NT2/D1 (cell line): Measurements from ENCODE around the gene TDRD3.
"Not testable (repeated sequence)": the region's sequence is repeated elsewhere in the genome, so short reads cannot be mapped to it uniquely, and the experiment has no call there.

ENCODE experiments used
- DNase-seq: peaks from one replicate; pipeline ENCODE4 v3.0.0-alpha.2; 2011; ENCODE audit warnings: low read depth, low spot score
- H3K27me3 ChIP-seq: 2 replicates; pipeline ENCODE4 v1.6.0; 2011; ENCODE audit warnings: mild to moderate bottlenecking; ENCODE audit not compliant: insufficient read length, insufficient read depth
- H3K36me3 ChIP-seq: 2 replicates; pipeline ENCODE4 v1.6.1; 2011; ENCODE audit warnings: mild to moderate bottlenecking, low read length, mixed read lengths; ENCODE audit not compliant: insufficient read depth, insufficient read length
- H3K4me1 ChIP-seq: 2 replicates; pipeline ENCODE4 v1.5.1; 2011; ENCODE audit not compliant: insufficient read depth, insufficient read length
- H3K4me3 ChIP-seq: 2 replicates; pipeline ENCODE4 v1.5.1; 2011; ENCODE audit warnings: low read depth; ENCODE audit not compliant: insufficient read length
- H3K9ac ChIP-seq: 2 replicates; pipeline ENCODE4 v1.6.0; 2011; ENCODE audit warnings: low read depth; ENCODE audit not compliant: insufficient read length
- H3K9me3 ChIP-seq: 2 replicates; pipeline ENCODE4 v1.5.1; 2011; ENCODE audit warnings: mild to moderate bottlenecking, low read length; ENCODE audit not compliant: insufficient read depth
- SUZ12 ChIP-seq: IDR thresholded peaks from 2 replicates; pipeline ENCODE4 v1.6.1; 2011; ENCODE audit not compliant: insufficient read length, insufficient read depth; ENCODE audit errors: extremely low read depth
- YY1 ChIP-seq: IDR thresholded peaks from 2 replicates; pipeline ENCODE4 v1.6.1; 2011; ENCODE audit not compliant: insufficient read length, insufficient read depth
- ZNF274 ChIP-seq: IDR thresholded peaks from 2 replicates; pipeline ENCODE4 v1.6.1; 2011; ENCODE audit warnings: mild to moderate bottlenecking, low read depth, low read length

The TDRD3 gene

GRCh38 chr13:60356970-60357369 lies 40.0 kb upstream of the TDRD3 start:
- no peak for TF ChIP-seq YY1
- no peak for TF ChIP-seq SUZ12
- TF ChIP-seq ZNF274, result no peak
- H3K4me3 ChIP-seq, result no peak overlapping the region
- H3K4me1 ChIP-seq, result no peaks in the 10 kb centered on the region
- H3K36me3 ChIP-seq, result no peaks in the 10 kb centered on the region
- H3K9me3 ChIP-seq, result no peaks in the 10 kb centered on the region
- H3K9ac ChIP-seq, result no peak overlapping the region
- DNase-seq, result no peak
- H3K27me3 ChIP-seq, result no peaks in the 10 kb centered on the region

DNA sequence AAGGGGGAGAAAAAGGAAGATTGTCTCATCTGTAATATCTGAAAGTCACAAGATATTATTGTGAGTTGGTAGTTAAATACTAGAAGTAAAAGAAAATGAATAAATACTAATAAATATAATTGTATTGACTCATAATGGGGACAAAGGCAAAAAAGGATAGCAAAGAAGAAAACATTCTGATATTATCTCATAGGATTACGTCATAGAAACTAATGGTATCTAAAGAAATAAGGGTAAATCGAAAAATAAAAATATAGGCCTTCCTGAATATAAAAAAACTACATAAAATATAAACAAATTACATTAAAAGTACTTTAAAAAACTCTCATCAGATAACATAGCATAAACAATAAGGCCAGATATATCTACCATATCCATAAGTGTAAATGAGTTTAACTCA lies 38.6 kb upstream of the TDRD3 start:
- no peaks in the 10 kb centered on the region for H3K36me3 ChIP-seq
- no peak overlapping the region for H3K9ac ChIP-seq
- no peak for DNase-seq
- H3K4me1 ChIP-seq, result no peaks in the 10 kb centered on the region
- H3K27me3 ChIP-seq, result no peaks in the 10 kb centered on the region
- TF ChIP-seq SUZ12 (no peak), YY1 (no peak), ZNF274 (no peak)
- H3K9me3 ChIP-seq, result no peaks in the 10 kb centered on the region
- no peak overlapping the region for H3K4me3 ChIP-seq

GRCh38 chr13:60363288-60363687 lies 33.7 kb upstream of the TDRD3 start:
- Histone ChIP-seq H3K36me3 (no peaks in the 10 kb centered on the region), H3K4me1 (no peaks in the 10 kb centered on the region), H3K4me3 (no peak overlapping the region), H3K9ac (no peak overlapping the region), H3K27me3 (no peaks in the 10 kb centered on the region), H3K9me3 (no peaks in the 10 kb centered on the region)
- DNase-seq, result no peak
- TF ChIP-seq ZNF274 (no peak), SUZ12 (no peak), YY1 (no peak)

DNA sequence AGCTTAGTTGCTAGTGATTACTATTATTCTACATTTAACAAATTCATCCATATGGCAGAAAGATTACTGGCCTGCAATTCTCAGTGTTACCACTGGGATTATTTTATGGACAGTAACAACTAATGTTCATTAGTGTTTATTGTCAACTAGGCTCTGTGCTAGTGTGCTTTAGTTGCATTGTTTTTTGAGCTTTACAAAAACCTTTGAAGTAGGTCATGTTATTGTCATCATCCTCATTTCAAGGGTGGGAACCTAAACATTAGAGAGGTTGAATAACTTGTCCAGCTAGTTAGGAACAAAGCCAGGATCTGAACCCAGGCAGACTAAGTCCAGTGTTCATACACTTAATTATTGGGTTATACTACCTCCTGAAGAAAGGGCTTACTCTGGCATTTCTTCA lies 27.8 kb upstream of the TDRD3 start:
- no peak for DNase-seq
- no peaks in the 10 kb centered on the region for H3K4me1 ChIP-seq
- no peak overlapping the region for H3K9ac ChIP-seq
- no peaks in the 10 kb centered on the region for H3K9me3 ChIP-seq
- no peak overlapping the region for H3K4me3 ChIP-seq
- no peaks in the 10 kb centered on the region for H3K36me3 ChIP-seq
- no peaks in the 10 kb centered on the region for H3K27me3 ChIP-seq
- TF ChIP-seq ZNF274 (no peak), YY1 (no peak), SUZ12 (no peak)

GRCh38 chr13:60370343-60370742 lies 26.7 kb upstream of the TDRD3 start:
- Histone ChIP-seq H3K9me3 (no peaks in the 10 kb centered on the region), H3K4me1 (no peaks in the 10 kb centered on the region), H3K4me3 (no peak overlapping the region), H3K9ac (no peak overlapping the region), H3K36me3 (no peaks in the 10 kb centered on the region), H3K27me3 (no peaks in the 10 kb centered on the region)
- TF ChIP-seq ZNF274 (no peak), SUZ12 (no peak), YY1 (no peak)
- no peak for DNase-seq

GRCh38 chr13:60372141-60372540 lies 24.9 kb upstream of the TDRD3 start:
- H3K4me3 ChIP-seq, result no peak overlapping the region
- DNase-seq, result no peak
- no peaks in the 10 kb centered on the region for H3K9me3 ChIP-seq
- no peaks in the 10 kb centered on the region for H3K36me3 ChIP-seq
- no peaks in the 10 kb centered on the region for H3K4me1 ChIP-seq
- TF ChIP-seq ZNF274, result no peak
- no peak for TF ChIP-seq YY1
- TF ChIP-seq SUZ12, result no peak
- no peaks in the 10 kb centered on the region for H3K27me3 ChIP-seq
- no peak overlapping the region for H3K9ac ChIP-seq

- DNase-seq, H3K9me3 ChIP-seq, H3K4me3 ChIP-seq, H3K9ac ChIP-seq, H3K36me3 ChIP-seq, H3K4me1 ChIP-seq, H3K27me3 ChIP-seq: not testable (repeated sequence)
Observed at GRCh38 chr13:60379282-60379681, 17.7 kb upstream of the TDRD3 start.
